GM18909 (cell line): Measurements from ENCODE around the gene WNT9B.

Source experiments
- ATAC-seq: cut with Tn5 transposase; IDR thresholded peaks from one replicate; pipeline ENCODE4 v1.9.1; 2021; ENCODE audit warnings: mild to moderate bottlenecking; ENCODE audit not compliant: unreplicated experiment, poor library complexity

WNT9B gene

GRCh38 chr17:46850688-46851028 is 725 bp upstream of the WNT9B start:
- no peak for ATAC-seq

GRCh38 chr17:46853896-46854444 is 2.6 kb downstream of the WNT9B start:
- no peak for ATAC-seq

GRCh38 chr17:46854515-46854914 is 3.1 kb downstream of the WNT9B start:
- ATAC-seq = no peak

GRCh38 chr17:46854948-46855347 is 3.6 kb downstream of the WNT9B start:
- ATAC-seq = no peak

DNA sequence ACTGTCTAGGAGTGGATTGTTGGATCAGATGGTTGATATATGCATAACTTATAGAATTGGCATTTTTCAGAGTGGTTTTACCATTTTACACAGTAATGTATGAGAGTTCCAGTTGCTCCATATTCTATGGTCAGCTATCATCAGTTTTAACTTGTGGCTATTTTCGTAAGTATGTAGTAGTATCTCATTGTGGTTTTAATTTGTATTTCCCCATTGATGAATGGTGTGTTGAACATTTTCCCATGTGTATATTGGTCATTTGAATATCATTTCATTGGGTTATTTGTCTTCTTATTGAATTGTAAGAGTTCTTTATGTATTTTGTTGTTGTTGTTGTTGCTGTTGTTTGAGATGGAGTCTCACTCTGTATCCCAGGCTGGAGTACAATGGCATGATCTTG is 6.2 kb downstream of the WNT9B start:
- no peak for ATAC-seq

GRCh38 chr17:46859996-46860395 is 8.6 kb downstream of the WNT9B start:
- no peak for ATAC-seq

- ATAC-seq = no peak
Measured at GRCh38 chr17:46862949-46863348, 11.6 kb downstream of the WNT9B start.

DNA sequence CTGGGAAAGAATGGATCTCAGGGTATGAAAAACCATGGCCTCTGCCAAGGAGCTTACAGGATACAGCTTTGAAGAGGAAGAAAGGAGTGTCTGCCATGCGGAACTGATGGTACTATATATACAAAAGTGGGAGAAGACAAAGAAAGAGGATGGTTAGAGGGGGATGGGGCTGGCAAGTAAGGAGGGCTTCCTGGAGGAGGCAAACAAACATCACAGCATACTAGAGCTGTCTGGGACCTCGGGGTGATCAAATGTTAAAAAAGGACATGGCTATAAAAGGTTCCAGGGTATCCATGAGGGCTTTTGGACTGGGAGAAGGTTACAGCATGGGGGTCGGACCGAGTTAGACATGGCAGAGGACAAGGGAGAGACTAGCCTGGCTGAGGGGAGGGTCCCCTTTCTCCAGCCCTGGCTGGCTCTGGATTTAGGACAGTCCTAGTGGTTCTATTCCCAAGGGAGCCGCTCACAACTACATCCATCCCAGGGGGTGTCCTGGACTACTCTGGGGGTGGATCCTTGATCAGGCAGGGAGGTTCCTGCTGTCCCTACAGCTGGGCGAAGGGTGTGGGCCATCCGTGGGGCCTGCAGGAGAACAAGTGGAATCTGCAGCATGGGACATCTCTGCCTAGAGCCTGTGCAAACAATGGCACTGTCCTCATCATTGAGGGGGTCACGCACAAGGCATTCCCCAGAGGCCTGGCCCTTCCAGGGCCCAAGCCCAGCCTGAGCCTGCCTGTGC is 12.2 kb downstream of the WNT9B start:
- ATAC-seq = no peak

DNA sequence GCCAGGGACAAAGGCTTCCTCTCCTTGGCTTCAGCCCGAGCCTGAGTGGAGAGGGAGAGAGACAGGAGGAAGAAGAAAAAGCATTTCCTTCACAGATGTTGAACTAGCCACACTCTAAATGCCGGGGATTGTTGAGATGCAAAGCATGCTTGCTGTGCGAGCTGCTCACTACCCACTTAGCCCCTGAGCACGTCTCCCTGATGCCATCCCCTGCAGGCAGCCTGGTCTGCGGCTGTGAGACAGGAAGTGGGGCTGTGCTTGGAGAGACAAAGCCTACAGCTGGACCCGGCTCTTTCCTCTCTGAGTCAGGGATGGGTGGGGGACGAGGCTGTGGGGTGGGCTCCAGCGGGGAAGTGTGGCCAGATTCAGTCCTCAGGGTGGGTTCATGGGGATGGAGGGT is 13.7 kb downstream of the WNT9B start:
- ATAC-seq = no peak

GRCh38 chr17:46866325-46866724 is 14.9 kb downstream of the WNT9B start:
- ATAC-seq = no peak

GRCh38 chr17:46866747-46867146 is 15.4 kb downstream of the WNT9B start:
- ATAC-seq = no peak

DNA sequence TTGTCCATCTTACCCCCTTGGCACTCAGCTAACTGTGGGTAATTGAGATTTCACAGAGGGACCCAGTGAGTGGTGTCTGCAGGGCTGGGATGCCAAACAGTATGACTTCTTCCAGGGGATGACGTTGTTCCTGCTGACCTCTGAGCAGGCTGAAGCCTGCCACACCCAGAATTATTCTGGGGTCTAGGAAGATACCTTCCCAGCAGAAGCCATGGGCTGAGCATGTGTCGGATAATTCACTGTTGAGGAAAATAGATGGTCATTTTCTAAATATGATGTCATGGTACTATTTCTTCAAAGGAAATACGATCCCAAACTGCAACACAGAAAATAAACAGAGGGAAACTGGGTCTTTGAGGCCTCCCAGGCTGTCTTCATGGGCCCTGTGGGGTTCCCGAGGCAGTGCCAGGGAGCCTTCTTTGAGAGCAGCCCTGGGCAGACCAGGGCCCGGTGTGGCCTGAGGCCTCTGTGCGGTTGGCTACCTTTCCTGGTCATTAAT is 17.4 kb downstream of the WNT9B start:
- no peak for ATAC-seq

- ATAC-seq = no peak
Measured at GRCh38 chr17:46869296-46869695, 17.9 kb downstream of the WNT9B start.

- no peak for ATAC-seq
Measured at GRCh38 chr17:46869975-46870803, 18.8 kb downstream of the WNT9B start.

- ATAC-seq = no peak
Measured at GRCh38 chr17:46872421-46872820, 21.0 kb downstream of the WNT9B start.

- no peak for ATAC-seq
Measured at GRCh38 chr17:46873941-46874645, 22.7 kb downstream of the WNT9B start.

DNA sequence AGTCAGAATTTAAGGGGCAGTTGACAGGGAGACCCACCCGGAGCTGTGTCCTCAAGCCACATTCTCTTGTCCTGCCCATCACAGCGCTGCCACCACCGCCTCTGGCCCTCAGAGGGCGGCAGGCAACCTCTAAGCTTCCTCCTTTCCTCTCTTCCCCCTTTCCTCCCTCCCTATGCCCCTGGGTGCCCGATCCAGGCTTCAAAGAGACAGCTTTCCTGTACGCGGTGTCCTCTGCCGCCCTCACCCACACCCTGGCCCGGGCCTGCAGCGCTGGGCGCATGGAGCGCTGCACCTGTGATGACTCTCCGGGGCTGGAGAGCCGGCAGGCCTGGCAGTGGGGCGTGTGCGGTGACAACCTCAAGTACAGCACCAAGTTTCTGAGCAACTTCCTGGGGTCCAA is 23.5 kb downstream of the WNT9B start:
- no peak for ATAC-seq

DNA sequence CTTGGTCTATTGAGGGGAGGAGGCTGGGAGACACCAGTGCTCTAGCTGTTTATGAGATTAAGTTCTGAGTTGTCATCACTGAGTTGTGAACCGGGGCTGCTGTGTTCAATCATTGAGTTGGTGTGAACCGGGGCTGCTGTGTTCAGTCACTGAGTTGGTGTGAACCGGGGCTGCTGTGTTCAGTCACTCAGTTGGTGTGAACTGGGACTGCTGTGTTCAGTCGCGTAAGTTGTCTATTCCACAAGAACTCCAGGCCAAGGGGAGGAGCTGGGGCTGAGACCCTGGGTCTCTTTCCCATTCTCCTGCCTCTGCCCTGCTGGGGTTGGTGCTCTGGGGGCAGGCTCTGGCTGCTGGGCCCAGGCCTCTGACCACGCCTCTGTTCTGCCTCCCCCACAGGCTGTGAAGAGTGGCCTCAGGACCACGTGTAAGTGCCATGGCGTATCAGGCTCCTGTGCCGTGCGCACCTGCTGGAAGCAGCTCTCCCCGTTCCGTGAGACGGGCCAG is 24.5 kb downstream of the WNT9B start:
- ATAC-seq = no peak

DNA sequence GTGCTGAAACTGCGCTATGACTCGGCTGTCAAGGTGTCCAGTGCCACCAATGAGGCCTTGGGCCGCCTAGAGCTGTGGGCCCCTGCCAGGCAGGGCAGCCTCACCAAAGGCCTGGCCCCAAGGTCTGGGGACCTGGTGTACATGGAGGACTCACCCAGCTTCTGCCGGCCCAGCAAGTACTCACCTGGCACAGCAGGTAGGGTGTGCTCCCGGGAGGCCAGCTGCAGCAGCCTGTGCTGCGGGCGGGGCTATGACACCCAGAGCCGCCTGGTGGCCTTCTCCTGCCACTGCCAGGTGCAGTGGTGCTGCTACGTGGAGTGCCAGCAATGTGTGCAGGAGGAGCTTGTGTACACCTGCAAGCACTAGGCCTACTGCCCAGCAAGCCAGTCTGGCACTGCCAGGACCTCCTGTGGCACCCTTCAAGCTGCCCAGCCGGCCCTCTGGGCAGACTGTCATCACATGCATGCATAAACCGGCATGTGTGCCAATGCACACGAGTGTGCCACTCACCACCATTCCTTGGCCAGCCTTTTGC is 25.0 kb downstream of the WNT9B start:
- no peak for ATAC-seq

DNA sequence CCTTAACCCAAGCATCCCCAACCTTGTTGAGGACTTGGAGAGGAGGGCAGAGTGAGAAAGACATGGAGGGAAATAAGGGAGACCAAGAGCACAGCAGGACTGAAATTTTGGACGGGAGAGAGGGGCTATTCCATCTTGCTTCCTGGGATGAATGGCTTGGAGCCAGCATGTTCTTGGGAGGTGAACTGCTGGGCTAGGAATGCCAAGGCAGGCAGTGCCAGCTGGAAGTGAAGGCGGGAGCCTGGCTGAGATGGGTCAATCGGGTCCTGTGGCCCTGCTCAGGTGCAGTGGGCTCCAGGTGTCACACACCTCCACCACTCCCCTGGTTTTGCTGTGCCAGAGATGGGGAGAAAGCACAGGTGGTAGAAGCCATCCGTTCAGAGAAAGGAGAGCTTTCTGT is 25.5 kb downstream of the WNT9B start:
- ATAC-seq = no peak
